ENCODE measurements around the gene LIPA.

Gene LIPA

DNA sequence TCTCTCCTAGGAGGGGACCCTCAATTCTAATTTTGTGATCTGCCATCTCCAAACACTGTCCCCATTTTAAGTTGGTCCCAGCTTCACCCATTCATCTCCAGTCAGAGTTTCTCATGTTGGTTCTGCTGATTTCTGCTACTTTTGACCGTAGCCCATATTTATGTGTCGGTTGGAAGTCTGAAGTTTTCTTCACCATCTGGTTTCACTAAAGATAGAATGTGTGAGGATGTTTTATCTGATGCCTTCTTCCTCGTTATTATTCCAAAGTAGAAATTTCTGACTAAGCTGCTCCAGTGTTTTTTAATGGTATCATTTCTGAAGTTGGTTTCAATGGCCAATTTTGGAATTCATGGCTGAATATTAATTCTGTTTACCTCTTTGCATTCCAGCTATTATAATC lies 28.9 kb upstream of the LIPA start:
- in situ Hi-C loops (cut with MboI; ENCODE audit: low pct_unique_long_range_greater_than_20kb, low sequenced_read_pairs, unreplicated experiment), result no loop called here
- no peak for DNase-seq (ENCODE audit: low spot score)
- TF ChIP-seq, protein P1, sequence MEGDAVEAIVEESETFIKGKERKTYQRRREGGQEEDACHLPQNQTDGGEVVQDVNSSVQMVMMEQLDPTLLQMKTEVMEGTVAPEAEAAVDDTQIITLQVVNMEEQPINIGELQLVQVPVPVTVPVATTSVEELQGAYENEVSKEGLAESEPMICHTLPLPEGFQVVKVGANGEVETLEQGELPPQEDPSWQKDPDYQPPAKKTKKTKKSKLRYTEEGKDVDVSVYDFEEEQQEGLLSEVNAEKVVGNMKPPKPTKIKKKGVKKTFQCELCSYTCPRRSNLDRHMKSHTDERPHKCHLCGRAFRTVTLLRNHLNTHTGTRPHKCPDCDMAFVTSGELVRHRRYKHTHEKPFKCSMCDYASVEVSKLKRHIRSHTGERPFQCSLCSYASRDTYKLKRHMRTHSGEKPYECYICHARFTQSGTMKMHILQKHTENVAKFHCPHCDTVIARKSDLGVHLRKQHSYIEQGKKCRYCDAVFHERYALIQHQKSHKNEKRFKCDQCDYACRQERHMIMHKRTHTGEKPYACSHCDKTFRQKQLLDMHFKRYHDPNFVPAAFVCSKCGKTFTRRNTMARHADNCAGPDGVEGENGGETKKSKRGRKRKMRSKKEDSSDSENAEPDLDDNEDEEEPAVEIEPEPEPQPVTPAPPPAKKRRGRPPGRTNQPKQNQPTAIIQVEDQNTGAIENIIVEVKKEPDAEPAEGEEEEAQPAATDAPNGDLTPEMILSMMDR (IDR thresholded peaks at IDR 0.05; ENCODE audit: extremely low read depth, insufficient read depth, missing control alignments), result no peak

DNA sequence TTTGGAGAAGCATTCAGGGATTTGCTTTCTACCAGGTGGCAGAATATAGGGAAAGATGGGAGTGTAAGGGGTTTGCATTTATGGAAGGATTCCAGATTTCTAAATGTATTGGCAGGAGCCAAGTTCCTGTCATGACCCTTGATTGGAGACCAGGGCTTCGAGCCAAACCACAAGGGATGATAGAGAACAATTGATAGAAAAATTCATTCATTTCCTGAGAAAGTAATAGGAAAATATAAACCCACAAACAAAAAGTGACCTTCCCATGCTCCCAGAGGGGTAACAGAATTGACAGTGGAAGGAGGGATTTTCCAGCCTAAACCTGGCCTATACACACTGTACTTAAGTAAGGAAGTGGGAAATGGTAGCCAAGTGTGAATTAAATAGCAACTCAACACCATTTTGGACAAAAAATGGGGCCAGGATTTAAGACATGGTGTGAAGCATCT lies 27.9 kb upstream of the LIPA start:
- TF ChIP-seq, protein P1 (IDR thresholded peaks at IDR 0.05; ENCODE audit: extremely low read depth, insufficient read depth, missing control alignments), result no peak
- DNase-seq (ENCODE audit: low spot score), result no peak
- in situ Hi-C loops (cut with MboI; ENCODE audit: low pct_unique_long_range_greater_than_20kb, low sequenced_read_pairs, unreplicated experiment), result loop anchor here (10.0 kb wide), 1 partner anchor 95 kb away; the partner anchor contains the start of gene IFIT1B

DNA sequence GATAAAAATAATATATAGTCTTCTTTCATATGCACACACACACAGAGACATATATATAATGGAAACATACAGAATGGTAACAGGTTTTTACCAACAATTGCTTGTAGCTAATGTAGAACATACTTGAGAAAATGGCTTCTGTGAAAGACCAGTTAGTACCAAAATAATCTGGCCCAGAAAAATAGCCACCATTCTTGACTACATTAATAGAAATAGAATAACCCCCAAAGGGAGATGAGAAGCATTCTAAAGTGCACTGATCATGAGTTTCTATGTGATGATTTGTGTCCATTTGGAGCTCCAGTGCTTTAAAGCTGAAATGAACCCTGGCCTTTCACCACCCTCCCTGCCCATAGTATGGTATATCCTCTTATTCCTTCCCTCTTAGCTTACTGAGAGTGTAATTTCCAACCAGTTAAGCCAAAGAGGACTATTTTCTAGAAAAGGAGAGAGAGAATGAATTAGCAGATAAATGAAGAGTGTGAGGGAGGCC lies 27.4 kb upstream of the LIPA start:
- in situ Hi-C loops (cut with MboI; ENCODE audit: low pct_unique_long_range_greater_than_20kb, low sequenced_read_pairs, unreplicated experiment), result loop anchor here (10.0 kb wide), 1 partner anchor 96 kb away; the partner anchor contains the start of gene IFIT1B
- TF ChIP-seq, protein P1 (IDR thresholded peaks at IDR 0.05; ENCODE audit: extremely low read depth, insufficient read depth, missing control alignments), result no peak
- no peak for DNase-seq (ENCODE audit: low spot score)

DNA sequence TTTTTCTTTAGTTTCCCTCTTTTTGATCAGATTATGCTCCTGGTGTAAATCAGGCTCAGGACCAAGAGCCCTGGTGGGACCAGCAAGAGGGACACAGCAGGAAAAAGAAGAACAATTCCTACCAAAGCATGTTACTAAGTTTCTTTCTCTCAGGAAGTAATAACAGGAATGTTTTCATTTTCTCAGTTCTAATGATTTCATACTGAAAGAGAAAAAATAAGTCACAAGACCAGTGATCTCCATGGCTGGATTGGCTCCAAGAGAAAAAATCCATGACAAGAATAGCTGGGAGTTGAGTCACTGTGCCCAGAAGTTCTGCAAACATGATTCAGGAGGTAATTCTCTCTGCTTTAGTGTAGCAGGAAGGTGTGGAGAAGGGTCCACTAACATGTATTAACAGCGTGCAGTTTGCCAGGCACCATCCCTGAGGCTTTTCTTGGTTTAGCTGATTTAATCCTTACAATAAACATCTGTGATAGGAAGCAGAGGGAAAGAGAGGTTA lies 26.5 kb upstream of the LIPA start:
- no peak for DNase-seq (ENCODE audit: low spot score)
- in situ Hi-C loops (cut with MboI; ENCODE audit: low pct_unique_long_range_greater_than_20kb, low sequenced_read_pairs, unreplicated experiment), result loop anchor here (10.0 kb wide), 1 partner anchor 97 kb away; the partner anchor contains the start of gene IFIT1B
- TF ChIP-seq, protein P1 (IDR thresholded peaks at IDR 0.05; ENCODE audit: extremely low read depth, insufficient read depth, missing control alignments), result no peak

DNA sequence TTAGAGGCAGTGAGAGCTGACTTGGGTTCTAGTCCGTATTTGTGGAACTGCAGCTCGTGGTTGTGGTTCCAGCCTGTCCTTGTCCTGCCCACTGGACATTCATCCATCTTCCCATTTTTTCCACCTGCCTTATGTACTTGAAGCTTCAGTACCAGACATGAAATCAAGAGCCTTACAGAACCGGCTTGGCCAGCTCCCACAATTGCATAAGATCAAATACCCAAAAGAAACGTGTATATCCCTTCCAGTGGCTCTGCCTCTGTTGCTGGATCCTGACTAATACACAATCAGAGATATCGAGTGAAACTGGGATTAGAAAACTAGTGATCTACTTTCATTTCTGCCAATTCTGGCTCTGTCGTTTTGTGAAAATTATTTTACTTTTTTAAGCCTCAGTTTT lies 23.8 kb upstream of the LIPA start:
- no peak for DNase-seq (ENCODE audit: low spot score)
- TF ChIP-seq, protein P1 (IDR thresholded peaks at IDR 0.05; ENCODE audit: extremely low read depth, insufficient read depth, missing control alignments), result no peak
- in situ Hi-C loops (cut with MboI; ENCODE audit: low pct_unique_long_range_greater_than_20kb, low sequenced_read_pairs, unreplicated experiment), result loop anchor here (10.0 kb wide), 1 partner anchor 99 kb away; the partner anchor contains the start of gene IFIT1B

DNA sequence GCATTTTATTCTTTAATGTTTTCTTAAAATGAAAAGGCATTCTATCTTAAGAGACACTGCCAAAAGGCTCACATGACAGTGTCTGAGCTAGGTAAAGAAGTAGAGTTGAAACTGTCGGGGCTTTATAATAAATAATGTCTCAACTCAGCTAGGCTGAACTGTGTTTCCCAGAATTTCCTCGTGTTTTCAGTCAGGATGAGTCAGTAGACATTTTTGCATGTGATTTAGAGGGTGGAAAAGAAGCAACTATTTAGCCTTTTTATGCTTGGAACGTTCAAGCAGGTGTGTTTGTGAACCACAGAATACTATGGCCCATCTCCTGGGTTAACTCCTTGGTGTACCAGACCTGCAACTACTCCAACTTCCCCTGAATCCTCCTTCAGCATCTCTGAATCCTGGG lies 23.4 kb upstream of the LIPA start:
- DNase-seq (ENCODE audit: low spot score), result no peak
- in situ Hi-C loops (cut with MboI; ENCODE audit: low pct_unique_long_range_greater_than_20kb, low sequenced_read_pairs, unreplicated experiment), result loop anchor here (10.0 kb wide), 1 partner anchor 100 kb away; the partner anchor contains the start of gene IFIT1B
- TF ChIP-seq, protein P1 (IDR thresholded peaks at IDR 0.05; ENCODE audit: extremely low read depth, insufficient read depth, missing control alignments), result no peak
